GM12892 (cell line): Measurements from ENCODE around the gene FYTTD1.
A peak's percentile ranks its signal among the peaks of the same experiment; 100 is the strongest.

ENCODE experiments used
- POLR2A ChIP-seq: IDR thresholded peaks from 2 replicates; pipeline ENCODE4 v1.6.1; 2011; ENCODE audit warnings: low read depth, low read length, control low read depth
- POLR2AphosphoS5 ChIP-seq: IDR thresholded peaks from 2 replicates; pipeline ENCODE4 v1.6.1; 2011; ENCODE audit warnings: low read depth, low read length, control low read depth
- TAF1 ChIP-seq: IDR thresholded peaks from 2 replicates; pipeline ENCODE4 v1.6.1; 2011; ENCODE audit warnings: low read depth, mild to moderate bottlenecking, control low read depth, low read length, borderline replicate concordance

- TF ChIP-seq POLR2AphosphoS5 = no peak
- TF ChIP-seq POLR2A = peak; percentile 78; the same call in 1 of the 2 replicates
- TF ChIP-seq TAF1 = peak; percentile 45; the same call in 1 of the 2 replicates
Observed at GRCh38 chr3:197749601-197750395, at the start of gene FYTTD1.
